Measurements from ENCODE around the gene CD3D. TPM values are rescaled to one million over a fixed set of nuclear protein-coding genes. Genes with fewer than 3 reads are reported as not detected.

Gene CD3D
- total and polyA plus RNA-seq, 11 donors, result 0.38 to 11.2 (median 1.7) TPM; not detected in 5

DNA sequence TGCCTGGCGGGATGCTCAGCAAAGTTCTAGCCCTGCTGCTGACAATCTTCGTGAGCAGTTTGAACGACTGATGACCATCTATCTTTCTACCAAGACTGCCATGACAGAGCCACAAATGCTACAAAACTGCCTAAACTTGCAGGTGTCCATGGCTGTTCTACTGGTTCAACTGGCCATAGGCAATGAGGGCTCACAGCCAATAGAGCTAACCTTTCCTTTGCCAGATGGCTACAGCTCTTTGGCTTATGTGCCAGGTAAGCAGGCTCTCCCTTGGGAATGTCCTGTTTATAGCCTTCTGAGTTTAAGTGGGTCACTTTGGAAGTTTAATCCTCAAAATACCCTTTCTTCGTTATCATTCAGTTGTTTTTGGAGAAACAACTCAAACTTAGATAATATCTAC, 37.0 kb upstream of the CD3D start:
- TF ChIP-seq POLR2A (IDR thresholded peaks at IDR 0.05), result no peak
- TF ChIP-seq, protein P1, sequence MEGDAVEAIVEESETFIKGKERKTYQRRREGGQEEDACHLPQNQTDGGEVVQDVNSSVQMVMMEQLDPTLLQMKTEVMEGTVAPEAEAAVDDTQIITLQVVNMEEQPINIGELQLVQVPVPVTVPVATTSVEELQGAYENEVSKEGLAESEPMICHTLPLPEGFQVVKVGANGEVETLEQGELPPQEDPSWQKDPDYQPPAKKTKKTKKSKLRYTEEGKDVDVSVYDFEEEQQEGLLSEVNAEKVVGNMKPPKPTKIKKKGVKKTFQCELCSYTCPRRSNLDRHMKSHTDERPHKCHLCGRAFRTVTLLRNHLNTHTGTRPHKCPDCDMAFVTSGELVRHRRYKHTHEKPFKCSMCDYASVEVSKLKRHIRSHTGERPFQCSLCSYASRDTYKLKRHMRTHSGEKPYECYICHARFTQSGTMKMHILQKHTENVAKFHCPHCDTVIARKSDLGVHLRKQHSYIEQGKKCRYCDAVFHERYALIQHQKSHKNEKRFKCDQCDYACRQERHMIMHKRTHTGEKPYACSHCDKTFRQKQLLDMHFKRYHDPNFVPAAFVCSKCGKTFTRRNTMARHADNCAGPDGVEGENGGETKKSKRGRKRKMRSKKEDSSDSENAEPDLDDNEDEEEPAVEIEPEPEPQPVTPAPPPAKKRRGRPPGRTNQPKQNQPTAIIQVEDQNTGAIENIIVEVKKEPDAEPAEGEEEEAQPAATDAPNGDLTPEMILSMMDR (IDR thresholded peaks at IDR 0.05), result no peak
- no peak overlapping the region for H3K27ac ChIP-seq
- H3K36me3 ChIP-seq, result peaks cover 3 to 99% (median 98%) of the 10 kb centered on the region in 9 donors
- ATAC-seq, result no peak
- no peaks in the 10 kb centered on the region for H3K9me3 ChIP-seq
- no peaks in the 10 kb centered on the region for H3K27me3 ChIP-seq
- WGBS, 4 donors, result 89 to 91% (median 91%) methylated on average over 4 of the region's 4 CpGs
- no peak for DNase-seq
- peaks cover 0 to 2% (median 0%) of the 10 kb centered on the region in 12 donors for H3K4me1 ChIP-seq
- no peak overlapping the region for H3K4me3 ChIP-seq
- intact Hi-C loops (cut with DNase I), result loop anchor here in 1 of 10 donors (5.0 kb wide), 1 partner anchor 118 kb away; no protein-coding TSS in a partner anchor

DNA sequence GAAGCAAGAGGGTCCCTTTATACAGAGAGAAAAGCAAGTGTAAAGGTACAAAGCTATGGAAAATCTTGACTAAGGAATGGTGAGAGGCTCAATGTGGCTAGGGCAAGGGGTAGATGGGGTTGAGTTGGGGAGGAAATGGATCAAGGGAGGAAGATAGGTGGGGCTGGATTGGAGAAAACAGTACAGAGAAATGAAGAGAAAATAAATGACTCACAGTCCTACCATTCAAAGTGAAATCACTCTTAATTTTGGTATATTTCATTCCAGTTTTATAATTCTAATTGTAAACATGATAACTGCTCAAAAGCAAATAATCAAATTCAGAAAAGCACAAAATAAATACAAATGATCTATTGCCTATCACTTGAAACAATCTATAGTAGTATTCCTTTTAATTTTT, 33.5 kb upstream of the CD3D start:
- DNase-seq, result no peak
- H3K9me3 ChIP-seq, result no peaks in the 10 kb centered on the region
- TF ChIP-seq, protein P1 (IDR thresholded peaks at IDR 0.05), result no peak
- no peak for TF ChIP-seq POLR2A (IDR thresholded peaks at IDR 0.05)
- H3K27me3 ChIP-seq, result no peaks in the 10 kb centered on the region
- H3K4me3 ChIP-seq, result no peak overlapping the region
- H3K27ac ChIP-seq, result no peak overlapping the region
- H3K4me1 ChIP-seq, result peaks cover 0 to 2% (median 0%) of the 10 kb centered on the region in 12 donors
- H3K36me3 ChIP-seq, result peaks cover 0 to 99% (median 98%) of the 10 kb centered on the region in 9 donors
- intact Hi-C loops (cut with DNase I), result loop anchor here in 1 of 10 donors (5.0 kb wide), 1 partner anchor 121 kb away; no protein-coding TSS in a partner anchor
- no peak for ATAC-seq

DNA sequence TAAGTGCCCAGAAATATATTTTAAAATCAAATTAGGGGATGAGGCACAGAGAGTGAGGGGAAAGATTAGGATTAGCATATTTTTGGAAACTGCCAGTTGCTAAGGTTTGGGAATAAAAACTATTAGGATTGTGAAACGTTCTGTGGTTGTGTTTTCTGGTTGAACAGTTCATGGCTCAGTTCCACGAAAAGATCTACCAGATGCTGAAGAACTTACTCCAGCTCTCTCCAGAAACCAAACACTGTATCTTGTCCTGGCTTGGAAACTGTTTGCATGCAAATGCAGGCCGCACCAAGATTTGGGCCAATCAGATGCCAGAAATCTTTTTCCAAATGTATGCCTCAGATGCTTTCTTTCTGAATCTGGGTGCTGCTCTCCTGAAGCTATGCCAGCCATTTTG, 32.2 kb upstream of the CD3D start:
- 84 to 88% (median 86%) methylated on average over 3 of the region's 3 CpGs for WGBS, 4 donors
- H3K9me3 ChIP-seq, result no peaks in the 10 kb centered on the region
- no peaks in the 10 kb centered on the region for H3K4me1 ChIP-seq
- no peak for DNase-seq
- no peaks in the 10 kb centered on the region for H3K27me3 ChIP-seq
- no peak overlapping the region for H3K27ac ChIP-seq
- TF ChIP-seq, protein P1 (IDR thresholded peaks at IDR 0.05), result no peak
- TF ChIP-seq POLR2A (IDR thresholded peaks at IDR 0.05), result no peak
- peaks cover 0 to 100% (median 100%) of the 10 kb centered on the region in 9 donors for H3K36me3 ChIP-seq
- no peak overlapping the region for H3K4me3 ChIP-seq
- ATAC-seq, result no peak
- intact Hi-C loops (cut with DNase I), result loop anchor here in 1 of 10 donors (5.0 kb wide), 1 partner anchor 123 kb away; no protein-coding TSS in a partner anchor

DNA sequence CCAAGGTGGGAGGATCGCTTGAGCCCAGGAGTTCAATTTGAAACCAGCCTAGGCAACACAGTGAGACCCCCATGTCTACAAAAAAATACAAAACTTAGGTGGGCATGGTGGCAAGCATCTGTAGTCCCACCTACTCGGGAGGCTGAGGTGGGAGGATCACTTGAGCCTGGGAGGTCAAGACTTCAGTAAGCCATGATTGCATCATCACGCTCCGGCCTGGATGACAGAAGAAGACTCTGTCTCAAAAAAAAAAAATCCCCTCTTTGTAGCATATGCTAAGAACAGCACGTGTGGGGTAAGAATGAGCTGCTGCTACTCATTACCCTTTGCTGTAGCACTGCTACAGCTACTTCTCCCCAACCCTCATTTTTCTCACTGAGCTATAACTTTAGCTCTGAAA, 31.4 kb upstream of the CD3D start:
- H3K4me1 ChIP-seq, result no peaks in the 10 kb centered on the region
- 92 to 98% (median 94%) methylated on average over 5 of the region's 5 CpGs for WGBS, 4 donors

More for the DNA sequence above, 31.4 kb upstream of the CD3D start:
- Histone ChIP-seq H3K36me3 (peaks cover 0 to 100% (median 100%) of the 10 kb centered on the region in 9 donors), H3K27me3 (no peaks in the 10 kb centered on the region), H3K4me3 (no peak overlapping the region), H3K27ac (no peak overlapping the region), H3K9me3 (no peaks in the 10 kb centered on the region)
- no peak for ATAC-seq
- DNase-seq, result no peak
- intact Hi-C loops (cut with DNase I), result no loop called here
- no peak for TF ChIP-seq POLR2A (IDR thresholded peaks at IDR 0.05)
- TF ChIP-seq, protein P1 (IDR thresholded peaks at IDR 0.05), result no peak

Data from heart left ventricle (tissue), 16 donors.